Stimulated activated CD4-positive, alpha-beta T cell treated with anti-CD3 and anti-CD28 coated beads, Interleukin-2, amount 100 ng/mL, for 24 hours (primary cell): ENCODE measurements around the gene FAM131C.

Experiments
- DNase-seq, 2 donors: peaks; one replicate each; pipeline ENCODE4 v3.0.0-alpha.2; 2020

FAM131C gene

DNA sequence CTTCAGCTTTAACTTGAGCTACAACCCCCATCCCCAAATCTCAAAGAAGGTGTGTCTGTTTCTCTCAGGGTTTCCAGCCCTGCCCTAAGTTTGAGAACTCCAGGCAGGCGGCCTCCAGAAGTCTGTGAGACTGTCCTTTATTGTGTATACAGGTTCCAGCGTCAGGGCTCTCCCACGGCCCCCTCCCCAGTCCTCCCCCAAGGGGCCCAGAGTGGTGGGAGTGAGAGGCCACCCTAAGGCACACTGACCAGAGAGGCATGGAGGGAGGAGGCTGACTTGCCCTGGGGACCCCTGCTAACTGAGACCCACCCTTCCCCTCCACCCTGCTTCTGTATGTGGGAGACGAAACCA, 59.6 kb downstream of the FAM131C start:
- no peak for DNase-seq

DNA sequence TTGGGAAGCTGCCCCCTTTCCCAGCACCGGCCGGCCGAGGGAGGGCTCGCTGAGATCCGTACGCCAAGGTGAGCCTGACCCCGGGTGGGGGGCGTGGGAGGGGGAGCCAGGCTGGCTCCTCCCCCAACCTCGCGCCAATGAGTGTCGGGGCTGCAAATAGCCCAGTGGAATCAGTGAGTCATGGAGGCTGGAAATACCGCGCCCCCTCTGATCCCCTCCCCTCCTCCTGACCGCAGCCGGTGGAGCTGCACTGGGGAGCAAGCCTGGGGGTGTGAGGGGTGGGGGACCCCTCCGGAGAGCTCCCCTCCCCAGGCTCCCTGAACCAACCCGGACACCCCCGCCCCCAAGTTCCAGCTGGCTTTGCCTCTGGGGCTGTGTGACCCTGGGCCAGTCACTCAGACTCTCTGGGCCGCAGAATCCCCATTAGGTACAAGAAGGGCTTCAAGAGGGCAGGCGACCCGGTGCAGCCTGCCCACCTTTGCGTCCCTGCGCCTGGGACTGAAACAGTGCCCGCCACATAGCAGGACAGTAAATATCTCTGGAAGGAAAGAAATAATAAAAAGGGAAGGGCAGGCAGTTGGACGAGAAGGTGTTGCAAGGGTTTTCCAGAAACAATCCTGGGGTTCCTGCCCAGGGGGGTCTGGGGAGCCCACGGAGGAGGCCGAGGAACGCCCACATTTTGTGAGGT, 60.1 kb downstream of the FAM131C start:
- DNase-seq, result peak; percentile 56 to 57

GRCh38 chr1:16012590-16013219, 60.7 kb downstream of the FAM131C start:
- DNase-seq, result peak; percentile 37 to 54

- DNase-seq, result no peak
Observed at GRCh38 chr1:16011936-16012589, 61.4 kb downstream of the FAM131C start.

DNA sequence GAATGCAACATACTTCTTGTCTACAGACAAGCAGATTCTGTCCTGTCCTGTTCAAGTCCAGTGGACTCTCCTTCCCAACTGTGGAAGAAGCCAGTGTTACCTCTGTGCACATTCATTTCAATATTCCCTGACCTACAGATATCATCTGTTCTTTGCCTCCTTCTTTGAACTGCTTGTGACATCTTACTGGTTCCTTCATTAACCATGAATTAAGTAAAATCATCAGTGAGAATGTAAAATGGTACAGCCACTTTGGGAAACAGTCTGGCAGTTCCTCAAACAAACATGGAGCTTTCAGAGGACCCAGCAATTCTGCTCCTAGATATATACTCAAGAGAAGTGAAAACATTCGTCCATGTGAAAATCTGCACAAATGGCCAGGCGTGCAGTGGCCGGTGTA, 62.6 kb downstream of the FAM131C start:
- no peak for DNase-seq

GRCh38 chr1:16009678-16010077, 63.8 kb downstream of the FAM131C start:
- no peak for DNase-seq

- peak; percentile 82 for DNase-seq
Observed at GRCh38 chr1:16009030-16009460, 64.4 kb downstream of the FAM131C start.
